NB4 (cell line): Measurements from ENCODE around the gene TAOK1.

ENCODE experiments used
- POLR2A ChIP-seq: IDR thresholded peaks from 2 replicates; pipeline ENCODE4 v1.6.1; 2011; ENCODE audit warnings: mild to moderate bottlenecking; ENCODE audit not compliant: insufficient read length; ENCODE audit errors: extremely low read depth
- TF ChIP-seq, protein P1 (sequence below): IDR thresholded peaks from one replicate; pipeline ENCODE4 v1.5.1; 2012; ENCODE audit warnings: low read depth, low read length
- TF ChIP-seq, protein P2 (sequence below): IDR thresholded peaks from 2 replicates; pipeline ENCODE4 v1.6.1; 2011; ENCODE audit warnings: low read depth, low read length

DNA sequence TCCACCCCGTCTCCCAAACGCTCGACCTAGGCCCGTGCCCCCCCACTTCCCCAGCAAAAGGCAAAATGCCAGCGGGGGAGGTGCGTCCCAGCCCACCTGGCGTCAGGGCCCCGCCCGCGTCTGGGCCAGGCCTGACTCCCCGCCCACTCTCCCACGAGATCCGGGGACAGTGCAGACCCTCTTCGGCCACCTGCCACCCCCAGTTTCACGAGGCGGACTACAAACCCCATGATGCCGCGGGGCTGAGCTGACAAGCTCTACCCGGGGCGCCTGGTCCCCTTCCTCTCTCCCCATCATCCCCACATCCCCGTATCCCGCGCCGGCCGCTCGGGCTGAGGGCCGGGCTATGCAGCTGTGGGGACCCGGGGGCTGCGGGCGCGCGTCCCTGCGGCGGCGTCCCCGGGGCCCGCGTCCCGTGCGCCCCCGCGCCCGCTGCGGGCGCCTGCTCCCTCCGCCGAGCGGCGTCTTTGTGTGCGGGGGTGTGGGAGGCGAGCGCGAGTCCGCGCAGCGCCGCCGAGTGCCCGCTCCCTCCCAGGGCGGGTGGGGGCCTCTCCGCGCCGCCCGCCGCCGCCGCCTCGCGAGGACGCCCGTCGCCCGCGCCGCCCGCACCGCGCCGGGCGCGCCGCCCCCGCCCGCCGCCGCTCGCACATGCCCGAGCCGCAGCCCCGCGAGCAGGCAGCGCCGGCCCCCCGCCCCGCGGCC, 202.8 kb downstream of the TAOK1 start, which contains the start of gene ANKRD13B:
- TF ChIP-seq, protein P1, sequence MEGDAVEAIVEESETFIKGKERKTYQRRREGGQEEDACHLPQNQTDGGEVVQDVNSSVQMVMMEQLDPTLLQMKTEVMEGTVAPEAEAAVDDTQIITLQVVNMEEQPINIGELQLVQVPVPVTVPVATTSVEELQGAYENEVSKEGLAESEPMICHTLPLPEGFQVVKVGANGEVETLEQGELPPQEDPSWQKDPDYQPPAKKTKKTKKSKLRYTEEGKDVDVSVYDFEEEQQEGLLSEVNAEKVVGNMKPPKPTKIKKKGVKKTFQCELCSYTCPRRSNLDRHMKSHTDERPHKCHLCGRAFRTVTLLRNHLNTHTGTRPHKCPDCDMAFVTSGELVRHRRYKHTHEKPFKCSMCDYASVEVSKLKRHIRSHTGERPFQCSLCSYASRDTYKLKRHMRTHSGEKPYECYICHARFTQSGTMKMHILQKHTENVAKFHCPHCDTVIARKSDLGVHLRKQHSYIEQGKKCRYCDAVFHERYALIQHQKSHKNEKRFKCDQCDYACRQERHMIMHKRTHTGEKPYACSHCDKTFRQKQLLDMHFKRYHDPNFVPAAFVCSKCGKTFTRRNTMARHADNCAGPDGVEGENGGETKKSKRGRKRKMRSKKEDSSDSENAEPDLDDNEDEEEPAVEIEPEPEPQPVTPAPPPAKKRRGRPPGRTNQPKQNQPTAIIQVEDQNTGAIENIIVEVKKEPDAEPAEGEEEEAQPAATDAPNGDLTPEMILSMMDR = no peak
- no peak for TF ChIP-seq POLR2A
- TF ChIP-seq, protein P2, sequence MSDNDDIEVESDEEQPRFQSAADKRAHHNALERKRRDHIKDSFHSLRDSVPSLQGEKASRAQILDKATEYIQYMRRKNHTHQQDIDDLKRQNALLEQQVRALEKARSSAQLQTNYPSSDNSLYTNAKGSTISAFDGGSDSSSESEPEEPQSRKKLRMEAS = 0 out of 2 replicates have a peak, but pooled peaks have one; percentile 24
